A549 (cell line): ENCODE results near the gene SAAL1. TPM values are rescaled to one million over a fixed set of nuclear protein-coding genes. Genes with fewer than 3 reads are reported as not detected.

Source experiments
- ATAC-seq, 2 experiments: fragments of 200-7000 bp in 1 of 2; fragments of >200 bp in 1 of 2; cut with Nextera tagmentation in 1 of 2; cut with Tn5 transposase in 1 of 2; 3 replicates each; pipeline versions ENCODE4 v1.8.0 to v1.9.1; 2018 to 2020; ENCODE audit warnings: mild to moderate bottlenecking in 1 of 2, moderate library complexity in 1 of 2
- CTCF ChIA-PET: fragments of 300-600 bp; sonication (Branson Sonifier 250); formaldehyde crosslinking; extraction: SDS; loops from one replicate; lab custom pipeline; 2021; ENCODE audit warnings: antibody characterized with exemption, inconsistent platforms; lab: Yijun Ruan, JAX
- POLR2A ChIA-PET: fragments of 350-600 bp; formaldehyde crosslinking; extraction: SDS; loops from one replicate; lab custom pipeline; 2021; ENCODE audit warnings: antibody characterized with exemption, inconsistent platforms; lab: Yijun Ruan, JAX
- DNase-seq, 2 experiments: peaks; one replicate each; pipeline versions ENCODE4 v3.0.0 to v3.0.0-alpha.2; 2011 to 2016; ENCODE audit warnings: low read depth in 1 of 2, low spot score in 1 of 2
- FAIRE-seq: peaks from 2 replicates; lab custom pipeline; 2011; peaks lifted over from hg19 to GRCh38; lab: Jason Lieb, UNC
- H3K27ac ChIP-seq, 2 experiments: fragments of >200 bp; sonication (Bioruptor Twin); formaldehyde crosslinking; 3 replicates each; pipeline ENCODE4 v1.5.1; 2016 to 2017
- H3K4me1 ChIP-seq: fragments of >200 bp; sonication (Bioruptor Twin); formaldehyde crosslinking; 3 replicates; pipeline ENCODE4 v1.6.1; 2016
- H3K4me2 ChIP-seq: fragments of >200 bp; sonication (Bioruptor Twin); formaldehyde crosslinking; 3 replicates; pipeline ENCODE4 v1.6.1; 2016
- H3K4me3 ChIP-seq: fragments of >200 bp; sonication (Bioruptor Twin); formaldehyde crosslinking; 3 replicates; pipeline ENCODE4 v1.5.1; 2016
- H3K9me3 ChIP-seq: fragments of >200 bp; sonication (Bioruptor Twin); formaldehyde crosslinking; 3 replicates; pipeline ENCODE4 v1.6.1; 2016
- ATOH8 ChIP-seq: fragments of 250-450 bp; sonication (Bioruptor Pico); IDR thresholded peaks from 2 replicates; pipeline ENCODE4 v1.5.0; 2020; ENCODE audit warnings: low read depth, mild to moderate bottlenecking, moderate library complexity
- BHLHE40 ChIP-seq: IDR thresholded peaks from 2 replicates; pipeline ENCODE4 v1.6.1; 2012; ENCODE audit warnings: low read depth, low read length, inconsistent platforms
- CBX8 ChIP-seq: fragments of 200-600 bp; sonication (generic); IDR thresholded peaks from 2 replicates; pipeline ENCODE4 v1.6.1; 2016
- CHD2 ChIP-seq: fragments of 150-350 bp; IDR thresholded peaks from 2 replicates; pipeline ENCODE4 v1.6.1; 2014; ENCODE audit warnings: low read length; ENCODE audit not compliant: partially characterized antibody
- EHF ChIP-seq: fragments of 250-450 bp; sonication (Bioruptor Pico); IDR thresholded peaks from 2 replicates; pipeline ENCODE4 v1.5.0; 2020; ENCODE audit warnings: mild to moderate bottlenecking
- ELK1 ChIP-seq: fragments of 150-350 bp; IDR thresholded peaks from 2 replicates; pipeline ENCODE4 v1.6.1; 2014; ENCODE audit warnings: low read depth, mild to moderate bottlenecking, low read length
- FOXS1 ChIP-seq: fragments of 250-450 bp; sonication (Bioruptor Pico); IDR thresholded peaks from 2 replicates; pipeline ENCODE4 v1.5.0; 2020; ENCODE audit warnings: mild to moderate bottlenecking, moderate library complexity
- GATA3 ChIP-seq: IDR thresholded peaks from 2 replicates; pipeline ENCODE4 v1.6.1; 2012; ENCODE audit warnings: borderline replicate concordance
- HOXB13 ChIP-seq: fragments of 250-450 bp; sonication (Bioruptor Pico); IDR thresholded peaks from 2 replicates; pipeline ENCODE4 v1.5.0; 2020; ENCODE audit warnings: low read depth, mild to moderate bottlenecking, moderate library complexity
- HOXB5 ChIP-seq: fragments of 250-450 bp; sonication (Bioruptor Pico); IDR thresholded peaks from 2 replicates; pipeline ENCODE4 v1.5.0; 2020; ENCODE audit warnings: mild to moderate bottlenecking, moderate library complexity
- JUNB ChIP-seq: fragments of >200 bp; sonication (Bioruptor Twin); formaldehyde crosslinking; IDR thresholded peaks from 2 replicates; pipeline ENCODE4 v1.6.1; 2016
- MAFK ChIP-seq: fragments of 450-650 bp; IDR thresholded peaks from 2 replicates; pipeline ENCODE4 v1.6.1; 2014; ENCODE audit not compliant: partially characterized antibody
- NFE2L2 ChIP-seq: fragments of 150-350 bp; conservative IDR thresholded peaks from 2 replicates; pipeline ENCODE4 v1.6.1; 2014; ENCODE audit warnings: low read length
- NPAS2 ChIP-seq: fragments of 250-450 bp; sonication (Bioruptor Pico); IDR thresholded peaks from 2 replicates; pipeline ENCODE4 v1.8.0; 2022; ENCODE audit warnings: mild to moderate bottlenecking, moderate library complexity, borderline replicate concordance
- RARB ChIP-seq: fragments of 250-450 bp; sonication (Bioruptor Pico); IDR thresholded peaks from 2 replicates; pipeline ENCODE4 v1.8.0; 2021; ENCODE audit warnings: mild to moderate bottlenecking, moderate library complexity
- RCOR1 ChIP-seq: fragments of 150-350 bp; IDR thresholded peaks from 2 replicates; pipeline ENCODE4 v1.6.1; 2014; ENCODE audit warnings: antibody characterized with exemption, low read length, low read depth
- RFX5 ChIP-seq: fragments of 450-650 bp; IDR thresholded peaks from 2 replicates; pipeline ENCODE4 v1.7.1; 2014; ENCODE audit warnings: antibody characterized with exemption, mild to moderate bottlenecking, moderate library complexity
- RNF2 ChIP-seq: fragments of 200-600 bp; sonication (generic); IDR thresholded peaks from 2 replicates; pipeline ENCODE4 v1.6.1; 2016; ENCODE audit warnings: low read depth, mild to moderate bottlenecking, antibody characterized with exemption, moderate library complexity, borderline replicate concordance
- ZC3H11A ChIP-seq: fragments of 450-650 bp; IDR thresholded peaks from 2 replicates; pipeline ENCODE4 v1.6.1; 2014; ENCODE audit warnings: antibody characterized with exemption, mild to moderate bottlenecking
- ZFP36 ChIP-seq: fragments of 450-650 bp; IDR thresholded peaks from 2 replicates; pipeline ENCODE4 v1.6.1; 2014; ENCODE audit warnings: borderline replicate concordance; ENCODE audit not compliant: partially characterized antibody
- ZSCAN20 ChIP-seq: fragments of 250-450 bp; sonication (Bioruptor Pico); IDR thresholded peaks from 2 replicates; pipeline ENCODE4 v1.8.0; 2022; ENCODE audit warnings: mild to moderate bottlenecking, moderate library complexity
- WGBS: methylation state at CpG from one replicate; pipeline ENCODE4 v1.1.6; 2017; ENCODE audit errors: missing lambda C conversion rate; 5-methylcytosine and 5-hydroxymethylcytosine counted together
- polyA plus RNA-seq, 4 experiments: library from polyadenylated mRNA; depleted of rRNA in 3 of 4; stranded (reverse); fragments of >200 nt; fragmentation: RNase III in 1 of 4; extraction: RNeasy Plus Mini Kit Qiagen cat#74134 plus additional on column Dnase treatment in 1 of 4; gene quantifications; 2 replicates in 3 of 4; 3 replicates in 1 of 4; pipeline ENCODE4 v1.2.3, GENCODE V29; 2011 to 2017
- TF ChIP-seq, protein P1 (sequence below): fragments of 450-650 bp; IDR thresholded peaks from 2 replicates; pipeline ENCODE4 v1.6.1; 2014; ENCODE audit warnings: antibody characterized with exemption
- TF ChIP-seq, protein P2 (sequence below): IDR thresholded peaks from 2 replicates; pipeline ENCODE4 v1.6.1; 2012
- TF ChIP-seq, protein P3 (sequence below): fragments of 250-450 bp; sonication (Bioruptor Pico); IDR thresholded peaks from 2 replicates; pipeline ENCODE4 v1.5.0; 2021; ENCODE audit warnings: mild to moderate bottlenecking, moderate library complexity, borderline replicate concordance
- TF ChIP-seq, protein P4 (sequence below): fragments of 200-600 bp; sonication (generic); IDR thresholded peaks from 2 replicates; pipeline ENCODE4 v1.6.1; 2016; ENCODE audit warnings: antibody characterized with exemption, mild to moderate bottlenecking, moderate library complexity
- TF ChIP-seq, protein P5 (sequence below): IDR thresholded peaks from 2 replicates; pipeline ENCODE4 v1.6.1; 2012

The SAAL1 gene
- polyA plus RNA-seq, 2 of the 4 experiments (the other 2 are of a cell fraction), result 46.5 to 56.3 TPM

- POLR2A ChIA-PET, result no interaction called here
- WGBS, result 53% methylated on average over 2 of the region's 2 CpGs
- CTCF ChIA-PET, result interaction anchor here (0.8 kb wide), 1 partner anchor 54 kb away, joined by 4 read pairs; no protein-coding TSS in a partner anchor
- no peak for FAIRE-seq
- no peaks in the 10 kb centered on the region for H3K4me1 ChIP-seq
- no peak overlapping the region for H3K4me3 ChIP-seq
- no peak overlapping the region for H3K27ac ChIP-seq
- DNase-seq, result no peak
- no peak for TF ChIP-seq EHF
- no peak for TF ChIP-seq BHLHE40
- TF ChIP-seq ZC3H11A, result no peak
- TF ChIP-seq, protein P1, sequence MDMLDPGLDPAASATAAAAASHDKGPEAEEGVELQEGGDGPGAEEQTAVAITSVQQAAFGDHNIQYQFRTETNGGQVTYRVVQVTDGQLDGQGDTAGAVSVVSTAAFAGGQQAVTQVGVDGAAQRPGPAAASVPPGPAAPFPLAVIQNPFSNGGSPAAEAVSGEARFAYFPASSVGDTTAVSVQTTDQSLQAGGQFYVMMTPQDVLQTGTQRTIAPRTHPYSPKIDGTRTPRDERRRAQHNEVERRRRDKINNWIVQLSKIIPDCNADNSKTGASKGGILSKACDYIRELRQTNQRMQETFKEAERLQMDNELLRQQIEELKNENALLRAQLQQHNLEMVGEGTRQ, result no peak
- no peak for TF ChIP-seq NPAS2 (CRISPR knock-in tag)
- TF ChIP-seq MAFK, result no peak
- TF ChIP-seq ATOH8, result no peak
- no peak for TF ChIP-seq JUNB
- no peak for TF ChIP-seq HOXB13
- no peak for TF ChIP-seq FOXS1 (CRISPR knock-in tag)
- no peak for TF ChIP-seq ELK1
- TF ChIP-seq CHD2, result no peak
- TF ChIP-seq, protein P2, sequence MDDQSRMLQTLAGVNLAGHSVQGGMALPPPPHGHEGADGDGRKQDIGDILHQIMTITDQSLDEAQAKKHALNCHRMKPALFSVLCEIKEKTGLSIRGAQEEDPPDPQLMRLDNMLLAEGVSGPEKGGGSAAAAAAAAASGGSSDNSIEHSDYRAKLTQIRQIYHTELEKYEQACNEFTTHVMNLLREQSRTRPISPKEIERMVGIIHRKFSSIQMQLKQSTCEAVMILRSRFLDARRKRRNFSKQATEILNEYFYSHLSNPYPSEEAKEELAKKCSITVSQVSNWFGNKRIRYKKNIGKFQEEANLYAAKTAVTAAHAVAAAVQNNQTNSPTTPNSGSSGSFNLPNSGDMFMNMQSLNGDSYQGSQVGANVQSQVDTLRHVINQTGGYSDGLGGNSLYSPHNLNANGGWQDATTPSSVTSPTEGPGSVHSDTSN, result no peak
- no peak for TF ChIP-seq ZSCAN20
- no peak for TF ChIP-seq RCOR1
- no peak for TF ChIP-seq RARB
- no peak for ATAC-seq
- H3K4me2 ChIP-seq, result no peak overlapping the region
- no peaks in the 10 kb centered on the region for H3K9me3 ChIP-seq
These were observed 44.5 kb downstream of the SAAL1 start for GRCh38 chr11:18061351-18061750.

DNA sequence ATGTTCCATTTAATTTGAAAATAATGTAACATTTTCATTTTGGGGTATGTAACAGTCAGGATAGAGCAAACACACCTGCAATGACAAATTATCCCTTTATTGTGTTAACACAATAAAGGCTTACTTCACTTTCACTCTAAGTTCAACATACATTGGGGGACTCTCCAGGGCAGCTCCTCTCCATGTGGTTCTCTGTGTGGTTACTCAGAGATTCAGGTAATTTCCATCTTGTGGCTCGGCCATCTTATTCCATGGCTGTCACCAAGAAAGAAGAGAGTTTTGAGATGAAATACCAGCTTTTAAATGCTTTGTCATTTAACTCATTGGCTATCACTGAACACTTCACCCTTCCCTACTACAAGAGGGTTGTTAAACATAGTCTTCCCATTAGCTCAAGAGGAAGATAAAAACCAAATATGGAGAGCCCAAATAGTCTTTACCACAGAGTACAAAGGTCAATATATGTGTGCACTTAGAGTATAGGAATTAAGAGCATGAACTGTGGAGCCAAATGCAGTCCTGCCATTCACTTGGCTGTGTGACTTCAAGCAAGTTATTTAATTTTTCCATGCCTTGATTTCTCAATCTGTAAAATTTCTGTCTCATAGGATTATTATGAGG is 49.2 kb downstream of the SAAL1 start:
- WGBS, result 43% methylated on average over 1 of the region's 1 CpG
- TF ChIP-seq, protein P3, sequence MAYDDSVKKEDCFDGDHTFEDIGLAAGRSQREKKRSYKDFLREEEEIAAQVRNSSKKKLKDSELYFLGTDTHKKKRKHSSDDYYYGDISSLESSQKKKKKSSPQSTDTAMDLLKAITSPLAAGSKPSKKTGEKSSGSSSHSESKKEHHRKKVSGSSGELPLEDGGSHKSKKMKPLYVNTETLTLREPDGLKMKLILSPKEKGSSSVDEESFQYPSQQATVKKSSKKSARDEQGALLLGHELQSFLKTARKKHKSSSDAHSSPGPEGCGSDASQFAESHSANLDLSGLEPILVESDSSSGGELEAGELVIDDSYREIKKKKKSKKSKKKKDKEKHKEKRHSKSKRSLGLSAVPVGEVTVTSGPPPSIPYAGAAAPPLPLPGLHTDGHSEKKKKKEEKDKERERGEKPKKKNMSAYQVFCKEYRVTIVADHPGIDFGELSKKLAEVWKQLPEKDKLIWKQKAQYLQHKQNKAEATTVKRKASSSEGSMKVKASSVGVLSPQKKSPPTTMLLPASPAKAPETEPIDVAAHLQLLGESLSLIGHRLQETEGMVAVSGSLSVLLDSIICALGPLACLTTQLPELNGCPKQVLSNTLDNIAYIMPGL (CRISPR knock-in tag), result no peak
- no peak for TF ChIP-seq GATA3
- TF ChIP-seq, protein P4, sequence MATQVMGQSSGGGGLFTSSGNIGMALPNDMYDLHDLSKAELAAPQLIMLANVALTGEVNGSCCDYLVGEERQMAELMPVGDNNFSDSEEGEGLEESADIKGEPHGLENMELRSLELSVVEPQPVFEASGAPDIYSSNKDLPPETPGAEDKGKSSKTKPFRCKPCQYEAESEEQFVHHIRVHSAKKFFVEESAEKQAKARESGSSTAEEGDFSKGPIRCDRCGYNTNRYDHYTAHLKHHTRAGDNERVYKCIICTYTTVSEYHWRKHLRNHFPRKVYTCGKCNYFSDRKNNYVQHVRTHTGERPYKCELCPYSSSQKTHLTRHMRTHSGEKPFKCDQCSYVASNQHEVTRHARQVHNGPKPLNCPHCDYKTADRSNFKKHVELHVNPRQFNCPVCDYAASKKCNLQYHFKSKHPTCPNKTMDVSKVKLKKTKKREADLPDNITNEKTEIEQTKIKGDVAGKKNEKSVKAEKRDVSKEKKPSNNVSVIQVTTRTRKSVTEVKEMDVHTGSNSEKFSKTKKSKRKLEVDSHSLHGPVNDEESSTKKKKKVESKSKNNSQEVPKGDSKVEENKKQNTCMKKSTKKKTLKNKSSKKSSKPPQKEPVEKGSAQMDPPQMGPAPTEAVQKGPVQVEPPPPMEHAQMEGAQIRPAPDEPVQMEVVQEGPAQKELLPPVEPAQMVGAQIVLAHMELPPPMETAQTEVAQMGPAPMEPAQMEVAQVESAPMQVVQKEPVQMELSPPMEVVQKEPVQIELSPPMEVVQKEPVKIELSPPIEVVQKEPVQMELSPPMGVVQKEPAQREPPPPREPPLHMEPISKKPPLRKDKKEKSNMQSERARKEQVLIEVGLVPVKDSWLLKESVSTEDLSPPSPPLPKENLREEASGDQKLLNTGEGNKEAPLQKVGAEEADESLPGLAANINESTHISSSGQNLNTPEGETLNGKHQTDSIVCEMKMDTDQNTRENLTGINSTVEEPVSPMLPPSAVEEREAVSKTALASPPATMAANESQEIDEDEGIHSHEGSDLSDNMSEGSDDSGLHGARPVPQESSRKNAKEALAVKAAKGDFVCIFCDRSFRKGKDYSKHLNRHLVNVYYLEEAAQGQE, result no peak
- TF ChIP-seq RARB, result no peak
- TF ChIP-seq HOXB5, result no peak
- no peak for TF ChIP-seq CBX8
- TF ChIP-seq RNF2, result no peak
- TF ChIP-seq EHF, result no peak
- no peak for TF ChIP-seq ZFP36
- TF ChIP-seq, protein P5, sequence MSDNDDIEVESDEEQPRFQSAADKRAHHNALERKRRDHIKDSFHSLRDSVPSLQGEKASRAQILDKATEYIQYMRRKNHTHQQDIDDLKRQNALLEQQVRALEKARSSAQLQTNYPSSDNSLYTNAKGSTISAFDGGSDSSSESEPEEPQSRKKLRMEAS, result no peak
- TF ChIP-seq, protein P1, result no peak
- no peak for TF ChIP-seq NFE2L2
- no peak for TF ChIP-seq BHLHE40
- TF ChIP-seq RFX5, result no peak

More for the DNA sequence above, 49.2 kb downstream of the SAAL1 start:
- CTCF ChIA-PET, result no interaction called here
- ATAC-seq (no peak), FAIRE-seq (no peak), DNase-seq (no peak)
- H3K4me2 ChIP-seq, result no peak overlapping the region
- H3K9me3 ChIP-seq, result no peaks in the 10 kb centered on the region
- no peak overlapping the region for H3K4me3 ChIP-seq
- no peak overlapping the region for H3K27ac ChIP-seq
- POLR2A ChIA-PET, result no interaction called here
- H3K4me1 ChIP-seq, result no peaks in the 10 kb centered on the region
